IMR-90 (cell line): ENCODE results near the gene CCL14.

Experiments
- CEBPB ChIP-seq: IDR thresholded peaks from 2 replicates; pipeline ENCODE4 v1.6.1; 2012; ENCODE audit warnings: low read depth, low read length, improper control_type of control experiment
- CTCF ChIP-seq: conservative IDR thresholded peaks from 2 replicates; pipeline ENCODE4 v1.5.1; 2012; ENCODE audit warnings: mild to moderate bottlenecking, low read depth, low read length, improper control_type of control experiment
- FOS ChIP-seq: fragments of 150-350 bp; IDR thresholded peaks from 2 replicates; pipeline ENCODE4 v1.6.1; 2016; ENCODE audit warnings: low read depth, low read length
- MXI1 ChIP-seq: IDR thresholded peaks from 2 replicates; pipeline ENCODE4 v1.6.1; 2012; ENCODE audit warnings: low read depth, mild to moderate bottlenecking, low read length, moderate library complexity, borderline replicate concordance
- POLR2A ChIP-seq: IDR thresholded peaks from 2 replicates; pipeline ENCODE4 v1.6.1; 2012; ENCODE audit warnings: mild to moderate bottlenecking, low read depth, low read length
- RAD21 ChIP-seq: IDR thresholded peaks from 2 replicates; pipeline ENCODE4 v1.6.1; 2012; ENCODE audit warnings: low read length, improper control_type of control experiment
- RCOR1 ChIP-seq: IDR thresholded peaks from 2 replicates; pipeline ENCODE4 v1.6.1; 2012; ENCODE audit warnings: mild to moderate bottlenecking, low read length, improper control_type of control experiment; ENCODE audit not compliant: insufficient replicate concordance
- RFX5 ChIP-seq: IDR thresholded peaks from 2 replicates; pipeline ENCODE4 v1.8.0; 2012; ENCODE audit warnings: low read depth, mild to moderate bottlenecking, low read length, moderate library complexity
- SMC3 ChIP-seq: fragments of 150-350 bp; IDR thresholded peaks from 2 replicates; pipeline ENCODE4 v1.6.1; 2016; ENCODE audit warnings: low read depth, mild to moderate bottlenecking, antibody characterized with exemption, low read length, moderate library complexity
- TF ChIP-seq, protein P1 (sequence below): fragments of 150-350 bp; IDR thresholded peaks from 2 replicates; pipeline ENCODE4 v1.6.1; 2017; ENCODE audit warnings: mild to moderate bottlenecking, antibody characterized with exemption, low read length, low read depth

GRCh38 chr17:36024106-36024869 lies 37.8 kb upstream of the CCL14 start:
- TF ChIP-seq CTCF (no peak), POLR2A (no peak), MXI1 (no peak), RAD21 (no peak), RCOR1 (no peak), RFX5 (no peak), CEBPB (no peak), FOS (no peak), SMC3 (no peak)
- TF ChIP-seq, protein P1, sequence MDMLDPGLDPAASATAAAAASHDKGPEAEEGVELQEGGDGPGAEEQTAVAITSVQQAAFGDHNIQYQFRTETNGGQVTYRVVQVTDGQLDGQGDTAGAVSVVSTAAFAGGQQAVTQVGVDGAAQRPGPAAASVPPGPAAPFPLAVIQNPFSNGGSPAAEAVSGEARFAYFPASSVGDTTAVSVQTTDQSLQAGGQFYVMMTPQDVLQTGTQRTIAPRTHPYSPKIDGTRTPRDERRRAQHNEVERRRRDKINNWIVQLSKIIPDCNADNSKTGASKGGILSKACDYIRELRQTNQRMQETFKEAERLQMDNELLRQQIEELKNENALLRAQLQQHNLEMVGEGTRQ: no peak
